A549 (cell line): ENCODE data around the gene TMEM200C. TPM values are rescaled to one million over a fixed set of nuclear protein-coding genes. Genes with fewer than 3 reads are reported as not detected.

Experiments
- ATAC-seq, 2 experiments: fragments of 200-7000 bp in 1 of 2; fragments of >200 bp in 1 of 2; cut with Nextera tagmentation in 1 of 2; cut with Tn5 transposase in 1 of 2; 3 replicates each; pipeline versions ENCODE4 v1.8.0 to v1.9.1; 2018 to 2020; ENCODE audit warnings: mild to moderate bottlenecking in 1 of 2, moderate library complexity in 1 of 2
- CTCF ChIA-PET: fragments of 300-600 bp; sonication (Branson Sonifier 250); formaldehyde crosslinking; extraction: SDS; loops from one replicate; lab custom pipeline; 2021; ENCODE audit warnings: antibody characterized with exemption, inconsistent platforms; lab: Yijun Ruan, JAX
- POLR2A ChIA-PET: fragments of 350-600 bp; formaldehyde crosslinking; extraction: SDS; loops from one replicate; lab custom pipeline; 2021; ENCODE audit warnings: antibody characterized with exemption, inconsistent platforms; lab: Yijun Ruan, JAX
- DNase-seq, 2 experiments: peaks; one replicate each; pipeline versions ENCODE4 v3.0.0 to v3.0.0-alpha.2; 2011 to 2016; ENCODE audit warnings: low read depth in 1 of 2, low spot score in 1 of 2
- FAIRE-seq: peaks from 2 replicates; lab custom pipeline; 2011; peaks lifted over from hg19 to GRCh38; lab: Jason Lieb, UNC
- H3K27ac ChIP-seq, 2 experiments: fragments of >200 bp; sonication (Bioruptor Twin); formaldehyde crosslinking; 3 replicates each; pipeline ENCODE4 v1.5.1; 2016 to 2017
- H3K4me1 ChIP-seq: fragments of >200 bp; sonication (Bioruptor Twin); formaldehyde crosslinking; 3 replicates; pipeline ENCODE4 v1.6.1; 2016
- H3K4me2 ChIP-seq: fragments of >200 bp; sonication (Bioruptor Twin); formaldehyde crosslinking; 3 replicates; pipeline ENCODE4 v1.6.1; 2016
- H3K4me3 ChIP-seq: fragments of >200 bp; sonication (Bioruptor Twin); formaldehyde crosslinking; 3 replicates; pipeline ENCODE4 v1.5.1; 2016
- H3K9me3 ChIP-seq: fragments of >200 bp; sonication (Bioruptor Twin); formaldehyde crosslinking; 3 replicates; pipeline ENCODE4 v1.6.1; 2016
- ATOH8 ChIP-seq: fragments of 250-450 bp; sonication (Bioruptor Pico); IDR thresholded peaks from 2 replicates; pipeline ENCODE4 v1.5.0; 2020; ENCODE audit warnings: low read depth, mild to moderate bottlenecking, moderate library complexity
- CBX8 ChIP-seq: fragments of 200-600 bp; sonication (generic); IDR thresholded peaks from 2 replicates; pipeline ENCODE4 v1.6.1; 2016
- CTCF ChIP-seq: fragments of >200 bp; sonication (Bioruptor Twin); formaldehyde crosslinking; IDR thresholded peaks from 3 replicates; pipeline ENCODE4 v1.5.1; 2016
- FOSB ChIP-seq: fragments of 250-450 bp; sonication (Bioruptor Pico); IDR thresholded peaks from 2 replicates; pipeline ENCODE4 v1.5.0; 2020; ENCODE audit warnings: mild to moderate bottlenecking, moderate library complexity
- FOSL2 ChIP-seq, 2 experiments: fragments of 450-650 bp in 1 of 2; fragments of >200 bp in 1 of 2; sonication (Bioruptor Twin) in 1 of 2; formaldehyde crosslinking; IDR thresholded peaks; 2 replicates each; pipeline versions ENCODE4 v1.5.0 to v1.6.1; 2016 to 2020; ENCODE audit warnings: mild to moderate bottlenecking in 1 of 2, moderate library complexity in 1 of 2
- GATA3 ChIP-seq: IDR thresholded peaks from 2 replicates; pipeline ENCODE4 v1.6.1; 2012; ENCODE audit warnings: borderline replicate concordance
- HOXA7 ChIP-seq: fragments of 250-450 bp; sonication (Bioruptor Pico); IDR thresholded peaks from 2 replicates; pipeline ENCODE4 v1.5.0; 2020; ENCODE audit warnings: mild to moderate bottlenecking, moderate library complexity
- HOXB13 ChIP-seq: fragments of 250-450 bp; sonication (Bioruptor Pico); IDR thresholded peaks from 2 replicates; pipeline ENCODE4 v1.5.0; 2020; ENCODE audit warnings: low read depth, mild to moderate bottlenecking, moderate library complexity
- HOXB5 ChIP-seq: fragments of 250-450 bp; sonication (Bioruptor Pico); IDR thresholded peaks from 2 replicates; pipeline ENCODE4 v1.5.0; 2020; ENCODE audit warnings: mild to moderate bottlenecking, moderate library complexity
- KDM1A ChIP-seq: fragments of 200-600 bp; sonication (generic); IDR thresholded peaks from 2 replicates; pipeline ENCODE4 v1.6.1; 2016; ENCODE audit warnings: low read depth, mild to moderate bottlenecking
- KDM5A ChIP-seq: fragments of 200-600 bp; sonication (generic); IDR thresholded peaks from 2 replicates; pipeline ENCODE4 v1.6.1; 2016; ENCODE audit warnings: antibody characterized with exemption, mild to moderate bottlenecking
- MAFK ChIP-seq: fragments of 450-650 bp; IDR thresholded peaks from 2 replicates; pipeline ENCODE4 v1.6.1; 2014; ENCODE audit not compliant: partially characterized antibody
- MAX ChIP-seq: IDR thresholded peaks from 2 replicates; pipeline ENCODE4 v1.6.1; 2012
- MYC ChIP-seq: IDR thresholded peaks from 2 replicates; pipeline ENCODE4 v1.6.1; 2012; ENCODE audit warnings: mild to moderate bottlenecking, inconsistent platforms, low read length, improper control_type of control experiment, borderline replicate concordance
- NR3C1 ChIP-seq: fragments of >200 bp; sonication (Bioruptor Twin); formaldehyde crosslinking; IDR thresholded peaks from 3 replicates; pipeline ENCODE4 v1.6.1; 2017
- POLR2A ChIP-seq: IDR thresholded peaks from 2 replicates; pipeline ENCODE4 v1.6.1; 2012; ENCODE audit warnings: mild to moderate bottlenecking, low read length
- POLR2AphosphoS2 ChIP-seq: conservative IDR thresholded peaks from 2 replicates; pipeline ENCODE4 v1.6.1; 2012; ENCODE audit warnings: low read length, improper control_type of control experiment, inconsistent platforms
- RARB ChIP-seq: fragments of 250-450 bp; sonication (Bioruptor Pico); IDR thresholded peaks from 2 replicates; pipeline ENCODE4 v1.8.0; 2021; ENCODE audit warnings: mild to moderate bottlenecking, moderate library complexity
- RCOR1 ChIP-seq: fragments of 150-350 bp; IDR thresholded peaks from 2 replicates; pipeline ENCODE4 v1.6.1; 2014; ENCODE audit warnings: antibody characterized with exemption, low read length, low read depth
- TFCP2L1 ChIP-seq: fragments of 250-450 bp; sonication (Bioruptor Pico); IDR thresholded peaks from 2 replicates; pipeline ENCODE4 v1.5.0; 2021; ENCODE audit warnings: mild to moderate bottlenecking
- WGBS: methylation state at CpG from one replicate; pipeline ENCODE4 v1.1.6; 2017; ENCODE audit errors: missing lambda C conversion rate; 5-methylcytosine and 5-hydroxymethylcytosine counted together
- polyA plus RNA-seq, 4 experiments: library from polyadenylated mRNA; depleted of rRNA in 3 of 4; stranded (reverse); fragments of >200 nt; fragmentation: RNase III in 1 of 4; extraction: RNeasy Plus Mini Kit Qiagen cat#74134 plus additional on column Dnase treatment in 1 of 4; gene quantifications; 2 replicates in 3 of 4; 3 replicates in 1 of 4; pipeline ENCODE4 v1.2.3, GENCODE V29; 2011 to 2017
- TF ChIP-seq, protein P1 (sequence below): fragments of 150-350 bp; IDR thresholded peaks from 2 replicates; pipeline ENCODE4 v1.6.1; 2014; ENCODE audit warnings: low read depth, mild to moderate bottlenecking, low read length
- TF ChIP-seq, protein P2 (sequence below): fragments of 200-600 bp; sonication (generic); IDR thresholded peaks from 2 replicates; pipeline ENCODE4 v1.6.1; 2016; ENCODE audit warnings: antibody characterized with exemption, mild to moderate bottlenecking, moderate library complexity
- TF ChIP-seq, protein P3 (sequence below): fragments of 250-450 bp; sonication (Bioruptor Pico); IDR thresholded peaks from 2 replicates; pipeline ENCODE4 v1.5.0; 2021; ENCODE audit warnings: mild to moderate bottlenecking, moderate library complexity, borderline replicate concordance

TMEM200C gene
- polyA plus RNA-seq, 2 of the 4 experiments (the other 2 are of a cell fraction), result not detected

GRCh38 chr18:5893956-5894610 is 1.2 kb downstream of the TMEM200C start:
- H3K4me2 ChIP-seq, result peak overlapping the region; percentile 80; the same call in 2 of the 3 replicates
- FAIRE-seq, result no peak
- WGBS, result 45% methylated on average over 13 of the region's 13 CpGs
- no peak overlapping the region for H3K4me3 ChIP-seq
- H3K27ac ChIP-seq, result no peak overlapping the region
- no peak for TF ChIP-seq KDM1A
- TF ChIP-seq MAX, result no peak
- TF ChIP-seq RCOR1, result no peak
- TF ChIP-seq, protein P1, sequence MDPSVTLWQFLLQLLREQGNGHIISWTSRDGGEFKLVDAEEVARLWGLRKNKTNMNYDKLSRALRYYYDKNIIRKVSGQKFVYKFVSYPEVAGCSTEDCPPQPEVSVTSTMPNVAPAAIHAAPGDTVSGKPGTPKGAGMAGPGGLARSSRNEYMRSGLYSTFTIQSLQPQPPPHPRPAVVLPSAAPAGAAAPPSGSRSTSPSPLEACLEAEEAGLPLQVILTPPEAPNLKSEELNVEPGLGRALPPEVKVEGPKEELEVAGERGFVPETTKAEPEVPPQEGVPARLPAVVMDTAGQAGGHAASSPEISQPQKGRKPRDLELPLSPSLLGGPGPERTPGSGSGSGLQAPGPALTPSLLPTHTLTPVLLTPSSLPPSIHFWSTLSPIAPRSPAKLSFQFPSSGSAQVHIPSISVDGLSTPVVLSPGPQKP, result no peak
- no peak for TF ChIP-seq FOSL2 (IDR thresholded peaks at IDR 0.05)
- no peak for TF ChIP-seq FOSL2 (CRISPR knock-in tag; IDR thresholded peaks at IDR 0.05)
- TF ChIP-seq CTCF, result no peak
- TF ChIP-seq FOSB (CRISPR knock-in tag), result no peak
- no peak for TF ChIP-seq CBX8
- TF ChIP-seq HOXB5, result no peak
- TF ChIP-seq HOXB13 (CRISPR knock-in tag), result no peak
- no peak for TF ChIP-seq NR3C1
- TF ChIP-seq RARB (CRISPR knock-in tag), result no peak
- CTCF ChIA-PET, result interaction anchor here (0.5 to 1.1 kb wide), 2 partner anchors 36 to 888 kb away, joined by 3 read pairs; no protein-coding TSS in a partner anchor
- ATAC-seq, result no peak
- POLR2A ChIA-PET, result no interaction called here
- peaks cover 6% of the 10 kb centered on the region; the same call in 2 of the 3 replicates for H3K4me1 ChIP-seq
- DNase-seq, result no peak
- no peaks in the 10 kb centered on the region for H3K9me3 ChIP-seq

GRCh38 chr18:5892823-5893431 is 2.4 kb downstream of the TMEM200C start:
- ChIA-PET POLR2A (no interaction called here), CTCF (interaction anchor here (1.1 kb wide), 1 partner anchor 13 kb away, joined by 7 read pairs; no protein-coding TSS in a partner anchor)
- no peak overlapping the region for H3K4me3 ChIP-seq
- no peak for ATAC-seq
- H3K9me3 ChIP-seq, result no peaks in the 10 kb centered on the region
- no peak overlapping the region for H3K4me2 ChIP-seq
- no peak for DNase-seq
- FAIRE-seq, result no peak
- H3K27ac ChIP-seq, result no peak overlapping the region
- peaks cover 6% of the 10 kb centered on the region; the same call in 2 of the 3 replicates for H3K4me1 ChIP-seq
- TF ChIP-seq MAFK (no peak), POLR2AphosphoS2 (no peak), POLR2A (no peak), TFCP2L1 (no peak), HOXA7 (CRISPR knock-in tag) (no peak), MYC (no peak), HOXB5 (no peak), MAX (no peak), CTCF (no peak), ATOH8 (CRISPR knock-in tag) (no peak), KDM5A (no peak), GATA3 (no peak)
- TF ChIP-seq, protein P2, sequence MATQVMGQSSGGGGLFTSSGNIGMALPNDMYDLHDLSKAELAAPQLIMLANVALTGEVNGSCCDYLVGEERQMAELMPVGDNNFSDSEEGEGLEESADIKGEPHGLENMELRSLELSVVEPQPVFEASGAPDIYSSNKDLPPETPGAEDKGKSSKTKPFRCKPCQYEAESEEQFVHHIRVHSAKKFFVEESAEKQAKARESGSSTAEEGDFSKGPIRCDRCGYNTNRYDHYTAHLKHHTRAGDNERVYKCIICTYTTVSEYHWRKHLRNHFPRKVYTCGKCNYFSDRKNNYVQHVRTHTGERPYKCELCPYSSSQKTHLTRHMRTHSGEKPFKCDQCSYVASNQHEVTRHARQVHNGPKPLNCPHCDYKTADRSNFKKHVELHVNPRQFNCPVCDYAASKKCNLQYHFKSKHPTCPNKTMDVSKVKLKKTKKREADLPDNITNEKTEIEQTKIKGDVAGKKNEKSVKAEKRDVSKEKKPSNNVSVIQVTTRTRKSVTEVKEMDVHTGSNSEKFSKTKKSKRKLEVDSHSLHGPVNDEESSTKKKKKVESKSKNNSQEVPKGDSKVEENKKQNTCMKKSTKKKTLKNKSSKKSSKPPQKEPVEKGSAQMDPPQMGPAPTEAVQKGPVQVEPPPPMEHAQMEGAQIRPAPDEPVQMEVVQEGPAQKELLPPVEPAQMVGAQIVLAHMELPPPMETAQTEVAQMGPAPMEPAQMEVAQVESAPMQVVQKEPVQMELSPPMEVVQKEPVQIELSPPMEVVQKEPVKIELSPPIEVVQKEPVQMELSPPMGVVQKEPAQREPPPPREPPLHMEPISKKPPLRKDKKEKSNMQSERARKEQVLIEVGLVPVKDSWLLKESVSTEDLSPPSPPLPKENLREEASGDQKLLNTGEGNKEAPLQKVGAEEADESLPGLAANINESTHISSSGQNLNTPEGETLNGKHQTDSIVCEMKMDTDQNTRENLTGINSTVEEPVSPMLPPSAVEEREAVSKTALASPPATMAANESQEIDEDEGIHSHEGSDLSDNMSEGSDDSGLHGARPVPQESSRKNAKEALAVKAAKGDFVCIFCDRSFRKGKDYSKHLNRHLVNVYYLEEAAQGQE, result no peak
- TF ChIP-seq, protein P3, sequence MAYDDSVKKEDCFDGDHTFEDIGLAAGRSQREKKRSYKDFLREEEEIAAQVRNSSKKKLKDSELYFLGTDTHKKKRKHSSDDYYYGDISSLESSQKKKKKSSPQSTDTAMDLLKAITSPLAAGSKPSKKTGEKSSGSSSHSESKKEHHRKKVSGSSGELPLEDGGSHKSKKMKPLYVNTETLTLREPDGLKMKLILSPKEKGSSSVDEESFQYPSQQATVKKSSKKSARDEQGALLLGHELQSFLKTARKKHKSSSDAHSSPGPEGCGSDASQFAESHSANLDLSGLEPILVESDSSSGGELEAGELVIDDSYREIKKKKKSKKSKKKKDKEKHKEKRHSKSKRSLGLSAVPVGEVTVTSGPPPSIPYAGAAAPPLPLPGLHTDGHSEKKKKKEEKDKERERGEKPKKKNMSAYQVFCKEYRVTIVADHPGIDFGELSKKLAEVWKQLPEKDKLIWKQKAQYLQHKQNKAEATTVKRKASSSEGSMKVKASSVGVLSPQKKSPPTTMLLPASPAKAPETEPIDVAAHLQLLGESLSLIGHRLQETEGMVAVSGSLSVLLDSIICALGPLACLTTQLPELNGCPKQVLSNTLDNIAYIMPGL, result no peak
